BLaER1 treated with 17β-estradiol and CSF1 and Interleukin-3, amounts not matched to agents 10 nM and 100 nM (cell line): Measurements from ENCODE around the gene FERMT3.
A peak's percentile ranks its signal among the peaks of the same experiment; 100 is the strongest.

ENCODE experiments used
- H3K27ac ChIP-seq, 11 experiments: shearing (Covaris generic); formaldehyde crosslinking; 2 replicates each; pipeline ENCODE4 v1.8.1; 2022
- H3K27me3 ChIP-seq, 11 experiments: shearing (Covaris generic); formaldehyde crosslinking; 2 replicates each; pipeline ENCODE4 v1.8.1; 2022
- H3K36me3 ChIP-seq, 11 experiments: shearing (Covaris generic); formaldehyde crosslinking; 2 replicates each; pipeline ENCODE4 v1.8.1; 2022
- H3K4me1 ChIP-seq, 10 experiments: shearing (Covaris generic); formaldehyde crosslinking; 2 replicates each; pipeline ENCODE4 v1.8.1; 2022
- H3K4me2 ChIP-seq, 11 experiments: shearing (Covaris generic); formaldehyde crosslinking; 2 replicates each; pipeline ENCODE4 v1.8.1; 2022
- H3K4me3 ChIP-seq, 10 experiments: shearing (Covaris generic); formaldehyde crosslinking; 2 replicates each; pipeline ENCODE4 v1.8.1; 2022
- H3K9ac ChIP-seq, 11 experiments: shearing (Covaris generic); formaldehyde crosslinking; 2 replicates each; pipeline ENCODE4 v1.8.1; 2022
- H3K9me3 ChIP-seq, 11 experiments: shearing (Covaris generic); formaldehyde crosslinking; replicated peaks in 1 of 11; 2 replicates each; pipeline ENCODE4 v1.8.1; 2022
- H4K20me1 ChIP-seq, 11 experiments: shearing (Covaris generic); formaldehyde crosslinking; 2 replicates each; pipeline ENCODE4 v1.8.1; 2022
- Cebpa-rat ChIP-seq, 11 experiments: shearing (Covaris generic); IDR thresholded peaks; 2 replicates each; pipeline ENCODE4 v1.8.1; 2022

The FERMT3 gene

DNA sequence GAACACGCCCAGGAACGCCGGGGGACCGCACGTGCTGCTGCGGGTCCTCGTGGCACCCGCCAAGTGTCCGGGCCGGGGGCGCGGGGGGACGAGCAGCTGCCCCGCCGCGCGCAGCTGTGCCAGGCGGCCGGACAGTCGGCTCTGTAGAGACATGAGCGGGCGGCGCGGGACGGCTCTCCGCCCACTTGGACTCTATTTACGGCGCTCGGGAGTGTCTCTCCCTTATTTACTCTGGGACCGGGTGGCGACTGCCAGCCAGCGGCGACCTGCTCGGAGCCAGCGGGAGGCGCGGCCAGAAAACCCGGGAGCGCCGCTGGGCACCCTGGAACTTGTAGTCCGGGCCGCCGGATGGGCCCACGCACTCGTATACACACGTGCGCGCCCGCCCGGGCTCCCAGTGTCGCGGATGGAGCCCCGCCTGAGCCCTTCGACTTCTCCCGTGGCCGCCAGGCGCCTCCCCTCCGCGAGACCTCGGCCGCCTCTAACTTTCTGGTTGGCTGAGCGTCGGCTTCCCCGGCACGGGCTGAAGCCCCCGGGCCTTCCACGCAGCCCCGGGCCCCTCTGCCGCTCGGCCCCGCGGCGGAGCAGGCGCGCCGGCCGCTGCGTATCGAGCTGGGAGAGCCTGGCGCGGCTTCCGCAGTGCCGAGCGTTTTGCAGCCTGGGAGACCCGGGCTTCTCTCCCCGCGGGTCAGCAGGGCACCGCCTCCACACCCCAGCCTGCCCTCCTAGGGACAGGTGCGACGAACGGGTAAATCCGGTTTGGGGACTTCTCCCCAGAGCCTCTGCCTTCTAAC lies 40.5 kb upstream of the FERMT3 start, which contains the start of gene MACROD1:
TSS of gene MACROD1 (minus strand) at position 272 of the 794 bp plus-strand sequence. CDS start at position 153, 119 bp downstream.
- no peak for TF ChIP-seq Cebpa-rat (IDR thresholded peaks at IDR 0.05)
- Histone ChIP-seq H3K9me3 (no peaks in the 10 kb centered on the region), H3K4me3 (peak within 1 kb of the TSS; percentile 69 to 85 (median 76)), H3K4me1 (peaks cover 19 to 49% (median 36%) of the 10 kb centered on the region in 10 experiments), H3K27ac (peak within 1 kb of the TSS; percentile 44 to 87 (median 84); a peak in 21 of 22 replicates), H3K36me3 (peaks cover 0 to 6% (median 5%) of the 10 kb centered on the region in 11 experiments; a peak in 10 of 22 replicates), H3K4me2 (peak within 1 kb of the TSS; percentile 91 to 100 (median 99)), H3K9ac (peak within 1 kb of the TSS; percentile 72 to 93 (median 86)), H3K27me3 (no peaks in the 10 kb centered on the region), H4K20me1 (peaks cover 0 to 21% (median 0%) of the 10 kb centered on the region in 11 experiments; a peak in 6 of 22 replicates)

DNA sequence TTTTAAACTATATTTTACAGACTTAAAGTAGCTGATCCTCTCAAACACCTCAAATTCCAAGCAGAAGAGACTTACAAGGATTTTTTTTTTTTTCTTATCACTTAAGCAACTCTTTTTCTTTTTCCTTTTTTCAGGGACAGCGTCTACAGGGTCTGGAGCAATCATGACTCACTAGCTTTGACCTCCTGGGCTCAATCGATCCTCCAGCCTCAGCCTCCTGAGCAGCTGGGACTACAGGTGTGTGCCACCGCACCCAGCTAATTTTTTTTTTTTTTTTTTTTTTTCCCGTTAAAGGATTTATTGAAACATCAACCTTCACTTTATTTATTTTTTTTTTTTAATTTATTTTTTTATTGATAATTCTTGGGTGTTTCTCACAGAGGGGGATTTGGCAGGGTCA lies 36.1 kb upstream of the FERMT3 start:
- Histone ChIP-seq H4K20me1 (no peaks in the 10 kb centered on the region), H3K4me2 (no peak overlapping the region), H3K9ac (no peak overlapping the region), H3K36me3 (peaks cover 0 to 16% (median 4%) of the 10 kb centered on the region in 11 experiments; a peak in 6 of 22 replicates), H3K9me3 (peaks cover 7 to 12% (median 8%) of the 10 kb centered on the region in 11 experiments; a peak in 21 of 22 replicates), H3K27me3 (no peaks in the 10 kb centered on the region), H3K4me3 (no peak overlapping the region), H3K4me1 (peaks cover 9 to 38% (median 27%) of the 10 kb centered on the region in 10 experiments), H3K27ac (no peak overlapping the region)
- no peak for TF ChIP-seq Cebpa-rat (IDR thresholded peaks at IDR 0.05)

DNA sequence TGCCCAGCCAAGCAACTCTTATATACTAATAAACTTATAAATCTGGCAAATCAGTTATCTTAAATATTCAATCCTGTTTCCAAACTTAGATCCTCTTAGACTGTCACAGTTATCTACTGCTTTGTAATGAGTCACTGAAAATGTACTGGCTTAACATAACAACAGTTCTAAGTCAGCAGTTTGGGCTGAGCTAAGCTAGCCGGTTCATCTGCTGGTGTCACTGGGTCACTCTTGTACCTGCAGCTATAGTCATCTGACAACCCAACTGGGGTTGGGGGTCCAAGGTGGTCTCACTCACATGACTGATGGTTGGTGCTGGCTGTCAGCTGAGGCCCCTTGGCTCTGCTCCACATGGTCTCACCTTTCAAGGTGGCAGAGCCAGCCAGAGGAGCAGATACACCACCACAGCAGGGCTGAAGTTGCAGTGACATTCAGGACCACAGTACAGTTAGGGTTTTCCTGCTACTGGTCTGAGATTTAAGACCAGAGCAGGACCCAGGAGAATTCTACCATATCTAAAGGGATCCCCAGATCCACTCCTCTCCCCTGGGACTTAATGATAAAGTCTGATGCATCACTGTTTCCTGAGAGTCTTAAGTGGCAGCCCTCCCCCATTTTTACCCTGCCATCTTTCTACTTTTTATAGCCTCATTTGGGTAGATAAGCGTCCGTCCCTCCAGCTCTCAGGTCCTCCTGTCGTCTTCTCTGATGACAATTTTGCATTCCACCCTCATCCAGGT lies 32.7 kb upstream of the FERMT3 start:
- H3K9ac ChIP-seq, result no peak overlapping the region

DNA sequence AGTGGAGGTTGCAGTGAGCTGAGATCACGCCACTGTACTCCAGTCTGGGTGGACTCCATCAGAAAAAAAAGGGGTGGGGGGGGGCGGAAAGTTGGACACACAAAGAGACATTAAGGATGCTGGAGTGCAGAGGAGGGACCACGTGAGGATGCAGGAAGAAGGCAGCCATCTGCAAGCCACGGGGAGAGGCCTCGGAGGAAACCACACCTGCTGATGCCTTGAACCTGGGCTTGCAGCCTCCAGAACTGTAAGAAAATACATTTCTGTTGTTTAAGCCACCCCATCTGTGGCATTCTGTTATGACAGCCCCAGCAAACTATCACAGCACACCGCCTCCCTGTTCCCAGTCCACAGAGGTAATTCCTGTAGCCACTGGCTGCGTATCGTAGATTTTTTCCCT lies 29.8 kb upstream of the FERMT3 start:
- Histone ChIP-seq H3K9me3 (peaks cover 7 to 14% (median 9%) of the 10 kb centered on the region in 11 experiments; a peak in 21 of 22 replicates), H3K27me3 (no peaks in the 10 kb centered on the region), H3K9ac (no peak overlapping the region), H3K36me3 (peaks cover 0 to 26% (median 9%) of the 10 kb centered on the region in 11 experiments; a peak in 11 of 22 replicates), H3K4me1 (peaks cover 30 to 53% (median 42%) of the 10 kb centered on the region in 10 experiments), H3K4me2 (peak overlapping the region in 7 of 11 experiments; percentile 15 to 41 (median 23); a peak in 8 of 22 replicates), H3K27ac (no peak overlapping the region), H4K20me1 (no peaks in the 10 kb centered on the region; a peak in 1 of 22 replicates), H3K4me3 (no peak overlapping the region)
- TF ChIP-seq Cebpa-rat (IDR thresholded peaks at IDR 0.05), result no peak

More for the DNA sequence above, 32.7 kb upstream of the FERMT3 start:
- H3K36me3 ChIP-seq, result peaks cover 0 to 19% (median 4%) of the 10 kb centered on the region in 11 experiments; a peak in 10 of 22 replicates
- H3K4me1 ChIP-seq, result peaks cover 8 to 35% (median 24%) of the 10 kb centered on the region in 10 experiments
- no peaks in the 10 kb centered on the region for H4K20me1 ChIP-seq
- H3K4me3 ChIP-seq, result 0 out of 20 replicates have a peak overlapping the region, but pooled peaks of 1 of the 10 experiments have one; percentile 1
- no peak for TF ChIP-seq Cebpa-rat (IDR thresholded peaks at IDR 0.05)
- H3K27ac ChIP-seq, result no peak overlapping the region
- H3K9me3 ChIP-seq, result peaks cover 7 to 12% (median 8%) of the 10 kb centered on the region in 11 experiments; a peak in 21 of 22 replicates
- no peaks in the 10 kb centered on the region for H3K27me3 ChIP-seq
- H3K4me2 ChIP-seq, result peak overlapping the region in 8 of 11 experiments; percentile 2 to 66 (median 32); a peak in 12 of 22 replicates

DNA sequence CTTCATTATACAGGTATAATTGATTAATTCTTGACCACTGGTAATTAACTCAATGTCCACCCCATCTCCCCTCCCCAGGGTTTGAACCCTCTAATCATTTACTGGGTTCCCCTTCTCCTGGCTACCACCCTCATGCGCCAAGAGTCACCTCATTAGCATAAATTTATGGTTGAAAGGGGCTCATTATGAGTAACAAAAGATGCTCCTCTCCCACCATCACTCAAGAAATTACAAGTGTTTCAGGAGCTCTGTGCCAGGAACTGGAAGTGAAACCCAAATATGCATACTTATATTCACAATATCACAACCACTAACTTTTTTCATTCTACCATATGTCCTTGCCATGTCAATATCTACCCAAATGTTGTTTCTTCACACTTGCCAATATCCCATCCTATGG lies 28.3 kb upstream of the FERMT3 start:
- Histone ChIP-seq H3K9ac (no peak overlapping the region), H4K20me1 (no peaks in the 10 kb centered on the region; a peak in 1 of 22 replicates), H3K36me3 (peaks cover 0 to 26% (median 9%) of the 10 kb centered on the region in 11 experiments; a peak in 11 of 22 replicates), H3K4me3 (no peak overlapping the region), H3K27me3 (no peaks in the 10 kb centered on the region), H3K9me3 (peaks cover 7 to 14% (median 9%) of the 10 kb centered on the region in 11 experiments; a peak in 21 of 22 replicates), H3K4me2 (peak overlapping the region in 5 of 11 experiments; percentile 1 to 35 (median 23); a peak in 5 of 22 replicates), H3K27ac (no peak overlapping the region), H3K4me1 (peaks cover 44 to 68% (median 57%) of the 10 kb centered on the region in 10 experiments)
- no peak for TF ChIP-seq Cebpa-rat (IDR thresholded peaks at IDR 0.05)

DNA sequence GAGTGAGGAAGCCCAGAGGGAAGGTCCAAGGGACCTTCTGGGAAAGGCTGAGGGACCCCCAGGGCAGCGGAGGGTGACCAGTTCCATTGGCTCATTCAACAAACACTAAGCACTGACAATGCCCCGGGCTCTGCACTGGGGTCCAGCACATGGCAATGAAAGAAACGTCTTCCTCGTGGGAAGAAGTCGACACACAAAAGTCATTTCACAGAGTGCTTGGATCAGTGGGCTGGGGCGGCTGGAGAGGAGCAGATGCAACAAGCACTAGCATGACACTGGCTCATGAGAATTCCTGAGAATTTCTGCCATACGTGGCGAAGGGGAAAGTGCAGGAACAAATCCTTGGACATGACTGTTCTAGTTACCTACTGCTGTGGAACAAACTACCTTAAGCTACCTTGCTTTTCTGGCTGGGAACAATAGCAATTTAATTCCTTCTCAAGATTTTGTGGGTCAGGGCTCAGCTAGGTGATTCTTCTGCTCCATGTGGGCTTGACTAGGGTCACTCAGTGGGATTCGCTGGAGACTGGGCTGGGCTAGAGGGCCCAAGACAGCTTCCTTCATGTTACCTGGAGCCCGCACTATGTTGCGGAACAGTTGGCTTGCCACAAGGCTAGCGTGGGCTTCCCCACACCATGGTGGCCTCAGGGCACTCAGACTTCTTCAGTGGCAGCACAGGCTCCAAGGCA lies 27.4 kb upstream of the FERMT3 start:
- peaks cover 0 to 6% (median under 1%) of the 10 kb centered on the region in 11 experiments; a peak in 9 of 22 replicates for H3K9me3 ChIP-seq
- TF ChIP-seq Cebpa-rat (IDR thresholded peaks at IDR 0.05), result no peak
- no peaks in the 10 kb centered on the region for H3K27me3 ChIP-seq
- H4K20me1 ChIP-seq, result peaks cover 0 to 9% (median 0%) of the 10 kb centered on the region in 11 experiments; a peak in 2 of 22 replicates
- H3K9ac ChIP-seq, result no peak overlapping the region
- no peak overlapping the region for H3K27ac ChIP-seq
- peak overlapping the region in 3 of 11 experiments; percentile 1 to 35 (median 22); a peak in 3 of 22 replicates for H3K4me2 ChIP-seq
- peaks cover 0 to 18% (median 6%) of the 10 kb centered on the region in 11 experiments; a peak in 9 of 22 replicates for H3K36me3 ChIP-seq
- H3K4me1 ChIP-seq, result peaks cover 53 to 70% (median 59%) of the 10 kb centered on the region in 10 experiments
- H3K4me3 ChIP-seq, result no peak overlapping the region

DNA sequence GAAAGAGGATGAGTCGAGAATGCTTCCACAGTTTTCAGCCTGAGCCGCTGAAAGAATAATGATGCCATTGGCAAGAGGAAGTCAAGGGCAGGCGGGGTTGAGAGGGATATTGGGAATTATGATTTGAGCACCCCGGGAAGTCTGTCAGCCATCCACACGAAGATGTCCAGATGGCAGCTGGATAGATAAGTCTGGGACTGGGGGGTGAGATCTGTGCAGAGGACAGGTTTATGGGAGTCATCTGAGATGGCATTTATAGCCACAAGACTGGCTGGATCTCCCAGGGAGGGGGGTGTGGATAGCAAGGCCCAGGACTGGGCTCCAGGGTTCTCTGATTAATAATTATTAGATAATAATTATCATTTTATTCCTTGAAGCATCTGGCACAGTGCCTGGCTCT lies 25.6 kb upstream of the FERMT3 start:
- Histone ChIP-seq H3K9ac (peak overlapping the region; percentile 18 to 96 (median 64); a peak in 19 of 22 replicates), H3K27ac (peak overlapping the region in 10 of 11 experiments; percentile 46 to 94 (median 70); a peak in 19 of 22 replicates), H4K20me1 (peaks cover 0 to 9% (median 0%) of the 10 kb centered on the region in 11 experiments; a peak in 2 of 22 replicates), H3K4me3 (peak overlapping the region in 5 of 10 experiments; percentile 21 to 48 (median 23); a peak in 5 of 20 replicates), H3K4me1 (peaks cover 60 to 75% (median 63%) of the 10 kb centered on the region in 10 experiments), H3K36me3 (peaks cover 0 to 16% (median 6%) of the 10 kb centered on the region in 11 experiments; a peak in 7 of 22 replicates), H3K9me3 (peaks cover 0 to 6% (median 0%) of the 10 kb centered on the region in 11 experiments; a peak in 3 of 22 replicates), H3K4me2 (peak overlapping the region; percentile 82 to 99 (median 93)), H3K27me3 (no peaks in the 10 kb centered on the region)
- TF ChIP-seq Cebpa-rat (IDR thresholded peaks at IDR 0.05), result no peak
